Uterus (tissue), 2 donors: ENCODE data around the gene SLC27A1.

ENCODE experiments used
- CTCF ChIP-seq, 4 experiments: fragments of 200-600 bp in 2 of 4; fragments of 450-650 bp in 2 of 4; sonication (generic) in 2 of 4; IDR thresholded peaks; one replicate each; pipeline ENCODE4 v1.5.1; 2016 to 2019; ENCODE audit warnings: antibody characterized with exemption in 4 of 4, mild to moderate bottlenecking in 2 of 4, moderate library complexity in 1 of 4
- POLR2A ChIP-seq, 2 donors: fragments of 450-650 bp; IDR thresholded peaks; one replicate each; pipeline ENCODE4 v1.6.1; 2016; ENCODE audit warnings: antibody characterized with exemption in 2 of 2, mild to moderate bottlenecking in 1 of 2, moderate library complexity in 1 of 2

DNA sequence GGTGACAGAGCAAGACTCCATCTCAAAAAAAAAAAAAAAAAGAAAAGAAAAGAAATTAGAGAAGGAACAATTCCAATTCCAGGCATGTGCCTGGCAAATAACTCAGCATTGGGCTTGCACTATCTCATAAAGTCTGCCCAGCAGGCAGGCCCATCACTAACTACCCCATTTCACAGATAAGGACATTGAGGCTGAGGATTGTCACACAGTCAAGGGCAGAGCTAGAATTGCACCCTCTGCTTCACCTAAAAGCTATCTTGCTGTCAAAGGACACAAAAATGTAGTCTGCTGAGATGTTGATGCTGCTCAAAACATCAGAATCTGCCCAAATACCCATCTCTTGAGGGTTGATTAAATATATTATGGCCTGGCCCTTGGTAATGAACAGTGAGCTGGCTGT is 64.4 kb downstream of the SLC27A1 start:
- TF ChIP-seq CTCF (IDR thresholded peaks at IDR 0.05) (no peak), POLR2A (IDR thresholded peaks at IDR 0.05) (no peak)
